Gastrocnemius medialis (tissue), 4 donors: ENCODE data around the gene WDR37. TPM values are rescaled to one million over a fixed set of nuclear protein-coding genes. Genes with fewer than 3 reads are reported as not detected.
"Not testable (repeated sequence)": the region's sequence is repeated elsewhere in the genome, so short reads cannot be mapped to it uniquely, and the experiment has no call there.

Experiments used
- ATAC-seq, 2 donors: fragments of 150-250 bp; one replicate each; pipeline ENCODE4 v1.9.1; 2016
- DNase-seq, 2 donors: peaks; one replicate each; pipeline ENCODE4 v3.0.0-alpha.2; 2019
- H3K27ac ChIP-seq, 4 donors: fragments of 200-600 bp; sonication (generic); 1 replicate in 1 of 4; 2 replicates in 3 of 4; pipeline ENCODE4 v1.5.1; 2016 to 2018; ENCODE audit warnings: mild to moderate bottlenecking in 2 of 4, moderate library complexity in 1 of 4
- H3K27me3 ChIP-seq, 3 donors: fragments of 200-600 bp; sonication (generic) in 2 of 3; 1 replicate in 1 of 3; 2 replicates in 2 of 3; pipeline versions ENCODE4 v1.5.1 to v1.6.0; 2016 to 2019; ENCODE audit warnings: mild to moderate bottlenecking in 1 of 3, moderate library complexity in 1 of 3
- H3K36me3 ChIP-seq, 2 donors: fragments of 200-600 bp; sonication (generic) in 1 of 2; one replicate each; pipeline ENCODE4 v1.5.1; 2017 to 2018
- H3K4me1 ChIP-seq, 2 donors: fragments of 200-600 bp; sonication (generic) in 1 of 2; one replicate each; pipeline ENCODE4 v1.5.1; 2016 to 2017; ENCODE audit warnings: mild to moderate bottlenecking in 2 of 2
- H3K4me3 ChIP-seq, 4 donors: fragments of 200-600 bp; sonication (generic) in 3 of 4; 1 replicate in 1 of 4; 2 replicates in 3 of 4; pipeline ENCODE4 v1.5.1; 2016 to 2019; ENCODE audit warnings: mild to moderate bottlenecking in 2 of 4
- H3K9me3 ChIP-seq, 3 donors: fragments of 200-600 bp; sonication (generic) in 2 of 3; 1 replicate in 1 of 3; 2 replicates in 2 of 3; pipeline ENCODE4 v1.5.1; 2016 to 2019
- CTCF ChIP-seq, 5 experiments: fragments of 450-650 bp in 3 of 5; fragments of 200-600 bp in 2 of 5; sonication (generic) in 2 of 5; IDR thresholded peaks in 4 of 5; conservative IDR thresholded peaks in 1 of 5; 1 replicate in 4 of 5; 2 replicates in 1 of 5; pipeline ENCODE4 v1.5.1; 2016 to 2019; ENCODE audit warnings: antibody characterized with exemption in 5 of 5, mild to moderate bottlenecking in 3 of 5, moderate library complexity in 3 of 5
- POLR2A ChIP-seq, 2 donors: fragments of 450-650 bp; IDR thresholded peaks; one replicate each; pipeline ENCODE4 v1.6.1; 2017; ENCODE audit warnings: antibody characterized with exemption in 2 of 2, mild to moderate bottlenecking in 2 of 2, moderate library complexity in 2 of 2
- in situ Hi-C, 4 donors: fragments of 200-750 bp; cut with MboI; loops; one replicate each; pipeline versions ENCODE4 v1.15.0 to v1.8.0; 2017; ENCODE audit warnings: low sequenced_read_pairs in 4 of 4
- intact Hi-C: fragments of 100-400 bp; cut with DNase I; formaldehyde crosslinking; loops from one replicate; pipeline ENCODE4 v1.15.1; 2023; ENCODE audit warnings: low total_unique reads
- total RNA-seq, 4 donors: library from RNA; depleted of rRNA; stranded (reverse); fragments of >200 nt; gene quantifications; one replicate each; pipeline versions ENCODE4 v1.1.0 to v1.2.3, GENCODE V29; 2016

WDR37 gene, protein sequence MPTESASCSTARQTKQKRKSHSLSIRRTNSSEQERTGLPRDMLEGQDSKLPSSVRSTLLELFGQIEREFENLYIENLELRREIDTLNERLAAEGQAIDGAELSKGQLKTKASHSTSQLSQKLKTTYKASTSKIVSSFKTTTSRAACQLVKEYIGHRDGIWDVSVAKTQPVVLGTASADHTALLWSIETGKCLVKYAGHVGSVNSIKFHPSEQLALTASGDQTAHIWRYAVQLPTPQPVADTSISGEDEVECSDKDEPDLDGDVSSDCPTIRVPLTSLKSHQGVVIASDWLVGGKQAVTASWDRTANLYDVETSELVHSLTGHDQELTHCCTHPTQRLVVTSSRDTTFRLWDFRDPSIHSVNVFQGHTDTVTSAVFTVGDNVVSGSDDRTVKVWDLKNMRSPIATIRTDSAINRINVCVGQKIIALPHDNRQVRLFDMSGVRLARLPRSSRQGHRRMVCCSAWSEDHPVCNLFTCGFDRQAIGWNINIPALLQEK
- total RNA-seq, result 10 to 100 TPM; 18.4 to 26.2 (median 23.2) TPM

DNA sequence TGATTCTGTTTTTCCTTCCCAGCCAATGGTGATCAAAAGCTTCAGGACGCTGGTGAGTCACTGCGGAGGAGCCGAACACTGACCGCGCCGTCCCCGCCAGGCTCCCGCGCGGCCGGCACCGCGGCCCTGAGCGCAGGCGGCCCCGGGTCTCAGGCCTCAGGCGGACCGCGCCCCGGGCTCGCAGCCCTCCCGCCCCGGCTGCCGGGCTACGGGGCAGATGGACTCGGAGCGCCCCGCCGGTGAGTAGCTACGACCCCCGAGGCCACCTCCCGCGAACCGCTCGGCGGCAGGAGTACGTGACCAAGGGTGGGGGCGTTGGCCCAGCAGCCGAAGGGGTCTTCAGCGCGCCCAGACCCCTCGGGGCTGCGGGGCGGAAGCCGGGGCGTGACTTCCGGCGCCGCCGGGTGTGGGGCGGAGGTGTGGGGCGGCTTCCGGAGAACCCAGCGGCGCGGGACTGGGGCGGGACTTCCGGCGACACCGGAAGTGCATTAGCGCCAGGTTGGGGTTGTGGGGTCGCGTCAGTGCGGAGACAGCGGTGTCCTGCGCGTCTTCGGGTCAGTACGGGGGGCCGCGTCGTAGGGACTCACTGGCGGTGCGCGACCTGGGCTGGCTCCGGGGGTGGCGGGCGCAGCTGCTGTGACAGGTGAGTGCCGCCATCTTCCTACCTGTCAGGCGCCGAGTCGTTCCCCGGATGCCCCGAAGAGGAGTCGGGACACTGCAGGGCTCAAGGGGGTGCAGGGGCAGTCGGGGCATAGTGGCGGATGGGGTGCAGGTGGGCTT lies at the start of gene WDR37:
Gene WDR37 (plus strand): TSS at position 60 of the 780 bp plus-strand sequence. CDS start 15,771 bp downstream, outside the sequence.
- no peaks in the 10 kb centered on the region for H3K9me3 ChIP-seq
- peak; percentile 90 to 92 for TF ChIP-seq POLR2A (IDR thresholded peaks at IDR 0.05)
- peak in 1 of 5 experiments; percentile 10 for TF ChIP-seq CTCF (IDR thresholded peaks at IDR 0.05 in 4 of 5, conservative IDR thresholded peaks at IDR 0.05 in 1 of 5)
- peaks cover 61 to 62% of the 10 kb centered on the region in 2 donors for H3K4me1 ChIP-seq
- DNase-seq, result peak; percentile 76 to 86
- peaks cover 0 to 21% of the 10 kb centered on the region in 2 donors for H3K36me3 ChIP-seq
- intact Hi-C loops (loop anchor here (1.0 kb wide), 2 partner anchors 68 to 125 kb away; partner anchors contain the start of genes GTPBP4 and LARP4B), in situ Hi-C loops (loop anchor here in 1 of 4 donors (10.0 kb wide), 1 partner anchor 122 kb away; the partner anchor contains the start of gene LARP4B)
- H3K27ac ChIP-seq, result peak within 1 kb of the TSS; percentile 96 to 100 (median 98)
- peak; percentile 88 to 95 for ATAC-seq
- no peaks in the 10 kb centered on the region for H3K27me3 ChIP-seq
- peak within 1 kb of the TSS; percentile 84 to 99 (median 98) for H3K4me3 ChIP-seq

GRCh38 chr10:1006573-1006972 lies 49.6 kb upstream of the WDR37 start:
- intact Hi-C loops, result no loop called here
- DNase-seq (no peak), ATAC-seq (no peak)
- H3K9me3 ChIP-seq, result no peaks in the 10 kb centered on the region
- H3K27ac ChIP-seq, result no peak overlapping the region
- in situ Hi-C loops, result no loop called here
- no peak overlapping the region for H3K4me3 ChIP-seq
- H3K27me3 ChIP-seq, result no peaks in the 10 kb centered on the region
- no peaks in the 10 kb centered on the region for H3K4me1 ChIP-seq
- TF ChIP-seq CTCF (IDR thresholded peaks at IDR 0.05 in 4 of 5, conservative IDR thresholded peaks at IDR 0.05 in 1 of 5), result no peak
- no peak for TF ChIP-seq POLR2A (IDR thresholded peaks at IDR 0.05)
- H3K36me3 ChIP-seq, result peaks cover 22 to 99% of the 10 kb centered on the region in 2 donors

GRCh38 chr10:1007583-1007982 lies 48.6 kb upstream of the WDR37 start:
- no peaks in the 10 kb centered on the region for H3K9me3 ChIP-seq
- ATAC-seq, result no peak
- in situ Hi-C loops (no loop called here), intact Hi-C loops (no loop called here)
- H3K4me1 ChIP-seq, result no peaks in the 10 kb centered on the region
- no peak for TF ChIP-seq CTCF (IDR thresholded peaks at IDR 0.05 in 4 of 5, conservative IDR thresholded peaks at IDR 0.05 in 1 of 5)
- TF ChIP-seq POLR2A (IDR thresholded peaks at IDR 0.05), result no peak
- no peak overlapping the region for H3K4me3 ChIP-seq
- H3K27me3 ChIP-seq, result no peaks in the 10 kb centered on the region
- no peak for DNase-seq
- no peak overlapping the region for H3K27ac ChIP-seq
- H3K36me3 ChIP-seq, result peaks cover 18 to 99% of the 10 kb centered on the region in 2 donors

- no peak for DNase-seq
- no peak overlapping the region for H3K4me3 ChIP-seq
- H3K4me1 ChIP-seq, result no peaks in the 10 kb centered on the region
- ATAC-seq, result no peak
- in situ Hi-C loops (no loop called here), intact Hi-C loops (no loop called here)
- TF ChIP-seq POLR2A (IDR thresholded peaks at IDR 0.05) (no peak), CTCF (IDR thresholded peaks at IDR 0.05 in 4 of 5, conservative IDR thresholded peaks at IDR 0.05 in 1 of 5) (no peak)
- no peaks in the 10 kb centered on the region for H3K27me3 ChIP-seq
- peaks cover 13 to 99% of the 10 kb centered on the region in 2 donors for H3K36me3 ChIP-seq
- H3K9me3 ChIP-seq, result no peaks in the 10 kb centered on the region
- H3K27ac ChIP-seq, result no peak overlapping the region
Measured at GRCh38 chr10:1009071-1009494, 47.1 kb upstream of the WDR37 start.

DNA sequence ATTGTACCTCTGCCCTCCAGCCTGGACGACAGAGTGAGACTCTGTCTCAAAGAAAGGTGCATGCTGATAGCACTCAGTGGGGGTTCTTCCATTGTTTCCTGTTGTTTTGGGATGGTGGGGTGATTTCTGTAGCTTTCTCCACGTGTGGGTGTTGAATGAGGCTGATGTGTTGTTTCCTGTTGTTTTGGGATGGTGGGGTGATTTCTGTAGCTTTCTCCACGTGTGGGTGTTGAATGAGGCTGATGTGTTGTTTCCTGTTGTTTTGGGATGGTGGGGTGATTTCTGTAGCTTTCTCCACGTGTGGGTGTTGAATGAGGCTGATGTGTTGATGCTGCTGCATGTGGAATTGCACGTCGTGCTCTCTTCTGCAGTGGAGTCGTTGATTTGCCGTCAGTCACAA lies 46.2 kb upstream of the WDR37 start:
- H3K4me3 ChIP-seq, DNase-seq, intact Hi-C loops, in situ Hi-C loops, H3K27ac ChIP-seq, ATAC-seq, H3K27me3 ChIP-seq, H3K9me3 ChIP-seq, H3K4me1 ChIP-seq: not testable (repeated sequence)
- peaks cover 13 to 99% of the 10 kb centered on the region in 2 donors for H3K36me3 ChIP-seq
